A673 (cell line): ENCODE data around the gene IMP4.
"Not testable (repeated sequence)": the region's sequence is repeated elsewhere in the genome, so short reads cannot be mapped to it uniquely, and the experiment has no call there.

Source experiments
- CTCF ChIP-seq: fragments of 300-800, 200-600 bp; sonication (generic); conservative IDR thresholded peaks from 2 replicates; pipeline ENCODE4 v1.5.1; 2017; ENCODE audit warnings: low read depth, mild to moderate bottlenecking, antibody characterized with exemption, low read length, moderate library complexity, mixed read lengths
- EZH2 ChIP-seq: fragments of 200-600 bp; sonication (generic); IDR thresholded peaks from 2 replicates; pipeline ENCODE4 v1.6.1; 2017; ENCODE audit warnings: borderline replicate concordance, low read depth, mild to moderate bottlenecking, mixed read lengths, antibody characterized with exemption, low read length; ENCODE audit not compliant: poor library complexity, severe bottlenecking

GRCh38 chr2:130333253-130333652 is 9.4 kb upstream of the IMP4 start:
- TF ChIP-seq CTCF, EZH2: not testable (repeated sequence)
